GM12878 (cell line): ENCODE results near the gene ADAMTS6. TPM values are rescaled to one million over a fixed set of nuclear protein-coding genes. Genes with fewer than 3 reads are reported as not detected.
"Not testable (repeated sequence)": the region's sequence is repeated elsewhere in the genome, so short reads cannot be mapped to it uniquely, and the experiment has no call there.

Source experiments
- ATAC-seq: fragments of 200-7000 bp; cut with Tn5 transposase; 3 replicates; pipeline ENCODE4 v1.9.1; 2020; ENCODE audit warnings: mild to moderate bottlenecking, moderate library complexity
- BruUV-seq: library from RNA; stranded (reverse); fragments of 400-500 nt; replicated peaks from 2 replicates; lab custom pipeline; 2021; lab: Mats Ljungman, UMichigan
- CTCF ChIA-PET: fragments of 300-600 bp; sonication (Branson Sonifier 250); formaldehyde crosslinking; extraction: SDS; loops from one replicate; lab custom pipeline; 2021; ENCODE audit warnings: inconsistent platforms; lab: Yijun Ruan, JAX
- POLR2A ChIA-PET: fragments of 350-600 bp; formaldehyde crosslinking; extraction: SDS; loops from one replicate; lab custom pipeline; 2021; ENCODE audit warnings: inconsistent platforms; lab: Charles Lee
- RAD21 ChIA-PET: fragments of 300-600 bp; sonication (Branson Sonifier 250); formaldehyde crosslinking; loops from one replicate; lab custom pipeline; 2023; ENCODE audit warnings: antibody characterized with exemption; ENCODE audit not compliant: unreplicated experiment; lab: Charles Lee
- SMC1A ChIA-PET: fragments of 300-600 bp; sonication (Branson Sonifier 250); formaldehyde crosslinking; loops from one replicate; lab custom pipeline; 2023; ENCODE audit not compliant: unreplicated experiment, uncharacterized antibody; lab: Charles Lee
- DNase-seq: peaks from one replicate; pipeline ENCODE4 v3.0.0-alpha.2; 2011; ENCODE audit warnings: low read depth, low spot score
- FAIRE-seq: peaks from 3 replicates; lab custom pipeline; 2011; peaks lifted over from hg19 to GRCh38; lab: Jason Lieb, UNC
- H2AFZ ChIP-seq: 2 replicates; pipeline ENCODE4 v1.6.0; 2011; ENCODE audit warnings: low read depth, low read length, control low read depth; ENCODE audit not compliant: control insufficient read depth
- H3K27ac ChIP-seq: 2 replicates; pipeline ENCODE4 v1.5.1; 2011; ENCODE audit warnings: control low read depth; ENCODE audit not compliant: control insufficient read depth, insufficient read depth
- H3K27me3 ChIP-seq, 2 experiments: replicated peaks in 1 of 2; 2 replicates each; pipeline versions ENCODE4 v1.6.0 to v1.6.1; 2011; ENCODE audit warnings: low read length in 1 of 2; ENCODE audit not compliant: control insufficient read depth in 2 of 2, insufficient read depth in 2 of 2
- H3K36me3 ChIP-seq, 2 experiments: 2 replicates each; pipeline ENCODE4 v1.5.1; 2011; ENCODE audit warnings: low read length in 1 of 2; ENCODE audit not compliant: control insufficient read depth in 2 of 2, insufficient read depth in 2 of 2
- H3K4me1 ChIP-seq: 2 replicates; pipeline ENCODE4 v1.6.1; 2011; ENCODE audit warnings: mild to moderate bottlenecking, low read length, moderate library complexity, mixed read lengths; ENCODE audit not compliant: control insufficient read depth, insufficient read depth
- H3K4me2 ChIP-seq: 2 replicates; pipeline ENCODE4 v1.6.0; 2011; ENCODE audit warnings: control low read depth; ENCODE audit not compliant: control insufficient read depth, insufficient read depth
- H3K4me3 ChIP-seq: fragments of 200-600 bp; sonication (generic); 2 replicates; pipeline ENCODE4 v1.5.1; 2016
- H3K79me2 ChIP-seq: 2 replicates; pipeline ENCODE4 v1.6.0; 2011; ENCODE audit warnings: low read length; ENCODE audit not compliant: control insufficient read depth, insufficient read depth
- H3K9ac ChIP-seq: 2 replicates; pipeline ENCODE4 v1.8.0; 2011; ENCODE audit warnings: low read length, control low read depth, mixed read lengths; ENCODE audit not compliant: control insufficient read depth, insufficient read depth
- H3K9me3 ChIP-seq: replicated peaks from 3 replicates; pipeline ENCODE4 v1.5.1; 2011; ENCODE audit warnings: mild to moderate bottlenecking, low read length; ENCODE audit not compliant: control insufficient read depth, insufficient read depth
- H4K20me1 ChIP-seq: 2 replicates; pipeline ENCODE4 v1.6.0; 2011; ENCODE audit not compliant: control insufficient read depth, insufficient read depth
- CREB1 ChIP-seq: IDR thresholded peaks from 2 replicates; pipeline ENCODE4 v1.6.1; 2012; ENCODE audit warnings: low read depth, mild to moderate bottlenecking, inconsistent platforms
- IKZF2 ChIP-seq, 2 experiments: fragments of 450-650 bp; IDR thresholded peaks; 2 replicates each; pipeline ENCODE4 v1.6.1; 2017; ENCODE audit warnings: mild to moderate bottlenecking in 2 of 2, moderate library complexity in 2 of 2
- MTA2 ChIP-seq: fragments of 450-650 bp; IDR thresholded peaks from 2 replicates; pipeline ENCODE4 v1.6.1; 2016; ENCODE audit warnings: low read depth, mild to moderate bottlenecking, moderate library complexity
- MXI1 ChIP-seq: fragments of 150-350 bp; IDR thresholded peaks from 2 replicates; pipeline ENCODE4 v1.6.1; 2011; ENCODE audit warnings: low read depth, mild to moderate bottlenecking, inconsistent platforms, low read length, improper control_type of control experiment
- ZNF217 ChIP-seq: fragments of 450-650 bp; IDR thresholded peaks from 2 replicates; pipeline ENCODE4 v1.6.1; 2017; ENCODE audit warnings: antibody characterized with exemption, mild to moderate bottlenecking
- ZNF274 ChIP-seq: IDR thresholded peaks from one replicate; pipeline ENCODE4 v1.8.0; 2011; ENCODE audit not compliant: insufficient read length, insufficient read depth
- WGBS: methylation state at CpG from one replicate; pipeline ENCODE4 v1.1.6; 2016; ENCODE audit warnings: low lambda C conversion rate; ENCODE audit not compliant: insufficient replicate concordance, insufficient coverage; ENCODE audit errors: missing lambda C conversion rate; 5-methylcytosine and 5-hydroxymethylcytosine counted together
- in situ Hi-C: fragments of 300-500 bp; cut with MboI; formaldehyde crosslinking; loops from 9 replicates; pipeline ENCODE4 v1.14.3; 2018; ENCODE audit warnings: mixed read lengths
- intact Hi-C: fragments of 100-400 bp; cut with micrococcal nuclease; formaldehyde crosslinking; loops from one replicate; pipeline ENCODE4 v1.14.2; 2022; ENCODE audit not compliant: unreplicated experiment
- polyA plus RNA-seq, 11 experiments: library from polyadenylated mRNA; depleted of rRNA in 4 of 11; unstranded in 6 of 11; stranded (reverse) in 5 of 11; fragments of >200 nt; fragmentation: Nextera tagmentation in 4 of 11; fragmentation: Illumina TruSeq in 1 of 11; extraction: Ambion mirVana in 4 of 11; extraction: Trizol in 1 of 11; gene quantifications; 1 replicate in 1 of 11; 2 replicates in 10 of 11; pipeline versions ENCODE4 v1.2.1 to v1.2.3, GENCODE V29; 2011 to 2016; ENCODE audit warnings: inconsistent platforms in 2 of 11, missing spikeins in 2 of 11, low read depth in 1 of 11
- total RNA-seq, 4 experiments: library from RNA; depleted of rRNA in 3 of 4; stranded (reverse); fragments of >200 nt in 3 of 4; fragmentation: Illumina TruSeq in 1 of 4; extraction: Trizol in 1 of 4; gene quantifications; 2 replicates each; pipeline versions ENCODE4 v1.2.1 to v1.2.3, GENCODE V29; 2013 to 2021

ADAMTS6 gene
- total and polyA plus RNA-seq, 10 of the 15 experiments (the other 5 are each of a cell fraction or from before 2014, with no cell fraction given): 1.1 to 12.3 (median 6.5) TPM

GRCh38 chr5:65324226-65324625 is 157.5 kb downstream of the ADAMTS6 start:
- Histone ChIP-seq H2AFZ (no peak overlapping the region), H3K4me2 (no peak overlapping the region), H4K20me1 (no peaks in the 10 kb centered on the region), H3K9ac (no peak overlapping the region), H3K4me1 (no peaks in the 10 kb centered on the region), H3K36me3 (no peaks in the 10 kb centered on the region), H3K79me2 (no peaks in the 10 kb centered on the region), H3K27me3 (no peaks in the 10 kb centered on the region), H3K4me3 (no peak overlapping the region), H3K9me3 (no peaks in the 10 kb centered on the region), H3K27ac (no peak overlapping the region)
- DNase-seq: no peak
- no peak for ATAC-seq
- no peak for FAIRE-seq
- in situ Hi-C loops: no loop called here
- POLR2A ChIA-PET: no interaction called here
- CTCF ChIA-PET: interaction anchor here (0.6 to 0.7 kb wide), 2 partner anchors 25 to 159 kb away, joined by 3 read pairs; no protein-coding TSS in a partner anchor
- RAD21 ChIA-PET: no interaction called here
- intact Hi-C loops: no loop called here
- WGBS: 88% methylated on average over 1 of the region's 1 CpG
- TF ChIP-seq MXI1: no peak
- no peak for TF ChIP-seq CREB1
- TF ChIP-seq IKZF2 (IDR thresholded peaks at IDR 0.05): no peak
- TF ChIP-seq MTA2: no peak
- no peak for TF ChIP-seq ZNF217
- no peak for TF ChIP-seq ZNF274
- SMC1A ChIA-PET: no interaction called here
- BruUV-seq: no TSS peak

DNA sequence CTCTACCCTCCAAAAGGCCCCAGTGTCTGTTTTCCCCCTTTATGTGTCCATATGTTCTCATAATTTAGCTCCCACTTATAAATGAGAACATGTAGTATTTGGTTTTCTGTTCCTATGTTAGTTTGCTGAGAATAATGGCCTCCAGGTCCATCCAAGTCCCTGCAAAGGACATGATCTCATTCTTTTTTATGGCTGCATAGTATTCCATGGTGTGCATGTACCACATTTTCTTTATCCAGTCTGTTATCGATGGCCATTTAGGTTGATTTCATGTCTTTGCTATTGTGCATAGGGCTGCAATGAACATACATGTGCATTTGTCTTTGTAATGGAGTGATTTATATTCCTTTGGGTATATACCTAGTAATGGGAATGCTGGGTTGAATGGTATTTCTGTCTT is 161.0 kb downstream of the ADAMTS6 start:
- POLR2A ChIA-PET, H3K27ac ChIP-seq, H3K27me3 ChIP-seq, H3K4me2 ChIP-seq, H3K79me2 ChIP-seq, in situ Hi-C loops, H3K9me3 ChIP-seq, SMC1A ChIA-PET, FAIRE-seq, H4K20me1 ChIP-seq, H3K9ac ChIP-seq, H3K4me3 ChIP-seq, H3K36me3 ChIP-seq, RAD21 ChIA-PET, ATAC-seq, intact Hi-C loops, CTCF ChIA-PET, BruUV-seq, H2AFZ ChIP-seq, H3K4me1 ChIP-seq, DNase-seq: not testable (repeated sequence)
- 65% methylated on average over 1 of the region's 1 CpG for WGBS
